ENCODE measurements around the gene MICU1.

GRCh38 chr10:72563327-72563932 lies 62.4 kb downstream of the MICU1 start:
- TF ChIP-seq EZH2phosphoT487 (IDR thresholded peaks at IDR 0.05) (no peak), CTCF (IDR thresholded peaks at IDR 0.05) (no peak), EZH2 (IDR thresholded peaks at IDR 0.05) (no peak)

Measured in neural progenitor cell (in vitro differentiated cells).